ENCODE data around the gene XRCC4. TPM values are rescaled to one million over a fixed set of nuclear protein-coding genes. Genes with fewer than 3 reads are reported as not detected.
A peak's percentile ranks its signal among the peaks of the same experiment; 100 is the strongest.
"Not testable (repeated sequence)": the region's sequence is repeated elsewhere in the genome, so short reads cannot be mapped to it uniquely, and the experiment has no call there.

XRCC4 gene
- total RNA-seq, 6 experiments from 2014 or later: 13.6 to 17.1 (median 14.4) TPM

DNA sequence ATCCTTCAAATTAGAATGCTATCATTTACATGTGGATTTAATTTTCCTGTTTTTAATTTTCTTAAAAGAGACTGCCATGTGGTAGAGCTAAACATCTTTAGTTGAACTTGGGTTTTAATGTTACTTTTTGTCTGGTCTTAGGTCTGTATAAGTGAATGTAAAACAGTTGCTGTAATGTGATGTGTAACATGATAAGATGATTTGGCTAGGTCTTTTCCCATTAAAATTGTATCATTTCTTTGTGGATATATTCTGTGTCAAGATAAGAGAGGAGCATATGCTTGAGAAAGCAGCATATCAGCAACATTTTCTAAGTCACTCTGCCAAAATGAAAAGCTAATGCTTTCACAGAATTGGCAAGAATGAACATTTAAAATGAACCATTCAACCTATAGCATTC lies 18.6 kb upstream of the XRCC4 start:
- Mint-ChIP-seq H3K27ac (peak overlapping the region; percentile 12; the same call in 1 of the 2 replicates), H3K36me3 (ENCODE audit: low read depth) (peaks cover 55% of the 10 kb centered on the region), H3K27me3 (ENCODE audit: insufficient read depth) (peaks cover 4% of the 10 kb centered on the region; the same call in 1 of the 2 replicates), H3K4me1 (ENCODE audit: low read depth) (peaks cover 30% of the 10 kb centered on the region), H3K4me3 (no peak overlapping the region; the same call in 1 of the 2 replicates), H3K9me3 (no peaks in the 10 kb centered on the region)
- DNase-seq: no peak
- TF ChIP-seq, protein P1, sequence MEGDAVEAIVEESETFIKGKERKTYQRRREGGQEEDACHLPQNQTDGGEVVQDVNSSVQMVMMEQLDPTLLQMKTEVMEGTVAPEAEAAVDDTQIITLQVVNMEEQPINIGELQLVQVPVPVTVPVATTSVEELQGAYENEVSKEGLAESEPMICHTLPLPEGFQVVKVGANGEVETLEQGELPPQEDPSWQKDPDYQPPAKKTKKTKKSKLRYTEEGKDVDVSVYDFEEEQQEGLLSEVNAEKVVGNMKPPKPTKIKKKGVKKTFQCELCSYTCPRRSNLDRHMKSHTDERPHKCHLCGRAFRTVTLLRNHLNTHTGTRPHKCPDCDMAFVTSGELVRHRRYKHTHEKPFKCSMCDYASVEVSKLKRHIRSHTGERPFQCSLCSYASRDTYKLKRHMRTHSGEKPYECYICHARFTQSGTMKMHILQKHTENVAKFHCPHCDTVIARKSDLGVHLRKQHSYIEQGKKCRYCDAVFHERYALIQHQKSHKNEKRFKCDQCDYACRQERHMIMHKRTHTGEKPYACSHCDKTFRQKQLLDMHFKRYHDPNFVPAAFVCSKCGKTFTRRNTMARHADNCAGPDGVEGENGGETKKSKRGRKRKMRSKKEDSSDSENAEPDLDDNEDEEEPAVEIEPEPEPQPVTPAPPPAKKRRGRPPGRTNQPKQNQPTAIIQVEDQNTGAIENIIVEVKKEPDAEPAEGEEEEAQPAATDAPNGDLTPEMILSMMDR (IDR thresholded peaks at IDR 0.05): no peak

DNA sequence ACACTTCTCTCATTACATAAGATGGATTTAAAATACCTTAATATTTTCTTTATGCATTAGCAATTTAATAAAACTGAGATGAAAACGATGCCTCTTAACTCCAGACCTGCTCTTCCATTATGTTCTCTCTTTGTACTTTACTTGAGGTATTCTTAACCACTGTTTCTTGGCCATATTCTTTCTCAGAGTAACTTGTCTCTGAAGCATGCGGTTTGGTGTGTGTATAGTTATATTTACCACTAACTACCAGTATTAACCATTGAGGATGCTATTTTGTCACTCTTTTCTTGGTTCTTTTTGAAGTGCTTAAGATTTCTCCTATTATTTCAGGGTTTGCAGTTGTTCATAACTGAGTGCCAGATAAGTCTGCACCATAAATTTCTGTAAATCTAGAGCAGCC lies 18.0 kb upstream of the XRCC4 start:
- peak overlapping the region; percentile 51; the same call in 1 of the 2 replicates for H3K27ac Mint-ChIP-seq

DNA sequence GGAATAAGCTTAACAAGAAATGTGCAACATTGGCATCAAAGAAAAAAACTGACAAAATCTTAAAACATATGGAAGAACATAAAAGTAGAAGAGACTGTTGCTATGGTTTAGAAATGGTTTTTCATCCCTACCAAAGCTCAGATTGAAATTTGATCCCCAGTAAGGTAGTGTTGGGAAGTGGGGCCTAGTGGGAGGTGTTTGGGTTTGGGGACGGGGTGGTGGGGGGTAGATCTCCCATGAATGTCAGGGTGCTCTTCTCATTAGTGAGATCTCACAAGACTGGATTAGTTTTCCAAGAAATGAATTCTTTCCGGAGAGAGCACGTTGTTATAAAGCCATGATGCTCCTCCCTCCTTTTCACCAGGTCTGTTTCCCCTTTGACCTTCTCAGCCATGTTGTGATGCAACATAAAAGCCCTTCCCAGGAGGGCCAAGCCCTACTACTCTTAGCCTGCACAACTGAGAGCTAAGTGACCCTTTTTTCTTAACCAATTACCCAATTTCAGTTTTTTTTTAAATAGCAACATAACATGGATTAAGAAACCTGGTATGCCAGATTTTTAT lies 10.7 kb upstream of the XRCC4 start:
- Mint-ChIP-seq H3K9me3 (no peaks in the 10 kb centered on the region), H3K4me1 (ENCODE audit: low read depth) (peaks cover 29% of the 10 kb centered on the region), H3K27me3 (ENCODE audit: insufficient read depth) (no peaks in the 10 kb centered on the region), H3K36me3 (ENCODE audit: low read depth) (peaks cover 9% of the 10 kb centered on the region; the same call in 1 of the 2 replicates), H3K4me3 (no peak overlapping the region), H3K27ac (peak overlapping the region; percentile 36)
- DNase-seq: no peak
- TF ChIP-seq, protein P1 (IDR thresholded peaks at IDR 0.05): no peak

More for the DNA sequence above, 18.0 kb upstream of the XRCC4 start:
- Mint-ChIP-seq H3K9me3 (no peaks in the 10 kb centered on the region), H3K4me3 (no peak overlapping the region), H3K27me3 (ENCODE audit: insufficient read depth) (peaks cover 4% of the 10 kb centered on the region; the same call in 1 of the 2 replicates), H3K36me3 (ENCODE audit: low read depth) (peaks cover 51% of the 10 kb centered on the region), H3K4me1 (ENCODE audit: low read depth) (peaks cover 24% of the 10 kb centered on the region)
- TF ChIP-seq, protein P1 (IDR thresholded peaks at IDR 0.05): no peak
- DNase-seq: no peak

DNA sequence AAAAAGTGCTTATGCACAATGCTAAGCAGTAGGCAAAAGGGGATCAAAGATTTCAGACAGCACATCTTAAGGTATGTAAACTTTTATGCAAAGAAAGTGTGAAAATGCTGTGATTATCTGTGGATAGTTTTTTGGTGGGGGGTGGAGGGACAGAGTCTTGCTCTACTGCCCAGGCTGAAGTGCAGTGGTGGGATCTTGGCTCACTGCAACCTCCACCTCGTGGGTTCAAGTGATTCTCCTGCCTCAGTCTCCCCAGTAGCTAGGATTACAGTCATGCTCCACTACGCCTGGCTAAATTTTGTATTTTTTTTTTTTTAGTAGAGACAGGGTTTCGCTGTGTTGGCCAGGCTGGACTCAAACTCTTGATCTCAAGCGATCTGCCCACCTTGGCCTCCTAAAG lies 10.0 kb upstream of the XRCC4 start:
- H3K4me3 Mint-ChIP-seq; H3K36me3 Mint-ChIP-seq (ENCODE audit: low read depth); DNase-seq; H3K27ac Mint-ChIP-seq; H3K27me3 Mint-ChIP-seq (ENCODE audit: insufficient read depth); H3K9me3 Mint-ChIP-seq: not testable (repeated sequence)
- peaks cover 37% of the 10 kb centered on the region for H3K4me1 Mint-ChIP-seq (ENCODE audit: low read depth)

DNA sequence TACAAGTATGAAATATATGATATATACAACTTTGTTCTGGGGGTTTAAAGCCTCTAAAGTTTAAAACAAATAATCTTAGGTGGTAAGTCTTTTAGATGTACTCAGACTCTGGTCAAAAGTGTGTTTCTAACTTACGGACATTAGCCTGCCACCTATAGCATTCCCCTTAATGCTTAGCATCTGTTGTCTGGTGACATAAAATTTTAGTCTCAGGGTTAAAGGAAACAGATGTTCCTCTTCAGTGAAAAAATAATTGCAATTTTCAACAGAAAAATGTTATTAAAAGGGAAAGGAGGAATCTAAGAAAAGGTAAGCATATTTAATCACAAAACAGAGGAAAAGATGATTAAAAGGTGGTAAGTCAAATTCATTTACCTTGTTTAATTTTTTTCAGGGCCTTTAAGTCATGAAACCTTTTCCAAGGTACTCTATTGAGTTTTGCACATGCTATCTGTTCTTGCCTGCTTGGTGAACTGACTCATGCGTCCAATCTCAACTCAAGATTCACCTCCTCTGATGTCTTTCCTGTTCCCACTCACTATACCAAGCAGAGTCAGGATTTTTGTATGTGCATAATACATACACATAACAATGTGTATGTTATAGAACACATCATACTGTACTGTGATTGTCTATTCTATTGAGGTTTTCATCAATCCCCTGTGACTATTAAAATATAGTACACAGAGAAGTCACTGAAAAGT lies 8.1 kb upstream of the XRCC4 start:
- Mint-ChIP-seq H3K27me3 (ENCODE audit: insufficient read depth) (no peaks in the 10 kb centered on the region), H3K9me3 (no peaks in the 10 kb centered on the region), H3K4me1 (ENCODE audit: low read depth) (peaks cover 55% of the 10 kb centered on the region), H3K27ac (no peak overlapping the region), H3K4me3 (no peak overlapping the region), H3K36me3 (ENCODE audit: low read depth) (peaks cover 17% of the 10 kb centered on the region)
- no peak for DNase-seq
- TF ChIP-seq, protein P1 (IDR thresholded peaks at IDR 0.05): no peak

Data from HFFc6 (cell line).